Lower leg skin (tissue), 3 donors: ENCODE results near the gene ATN1.

ENCODE experiments used
- POLR2A ChIP-seq, 2 donors: fragments of 450-650 bp; IDR thresholded peaks; one replicate each; pipeline ENCODE4 v1.6.1; 2016 to 2017; ENCODE audit warnings: antibody characterized with exemption in 2 of 2, mild to moderate bottlenecking in 1 of 2, moderate library complexity in 1 of 2
- TF ChIP-seq, protein P1 (sequence below), 3 donors: fragments of 450-650 bp; IDR thresholded peaks; one replicate each; pipeline ENCODE4 v1.5.1; 2016; ENCODE audit warnings: antibody characterized with exemption in 3 of 3, mild to moderate bottlenecking in 3 of 3, moderate library complexity in 2 of 3

DNA sequence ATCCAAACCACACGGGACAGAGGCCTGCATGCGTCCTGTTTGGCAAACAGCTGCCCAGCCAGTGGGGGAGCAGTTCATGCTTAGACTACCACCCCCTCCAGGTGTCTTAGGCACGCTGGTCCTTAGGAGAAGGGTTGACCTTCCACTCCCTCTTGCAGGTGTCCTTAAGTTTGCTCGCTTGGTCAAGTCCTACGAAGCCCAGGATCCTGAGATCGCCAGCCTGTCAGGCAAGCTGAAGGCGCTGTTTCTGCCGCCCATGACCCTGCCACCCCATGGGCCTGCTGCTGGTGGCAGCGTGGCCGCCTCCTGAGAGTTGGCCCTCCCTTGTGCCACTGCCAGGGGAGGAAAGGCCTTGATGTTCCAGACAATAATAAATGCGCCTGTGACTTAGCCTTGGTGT lies 17.9 kb downstream of the ATN1 start:
- TF ChIP-seq, protein P1, sequence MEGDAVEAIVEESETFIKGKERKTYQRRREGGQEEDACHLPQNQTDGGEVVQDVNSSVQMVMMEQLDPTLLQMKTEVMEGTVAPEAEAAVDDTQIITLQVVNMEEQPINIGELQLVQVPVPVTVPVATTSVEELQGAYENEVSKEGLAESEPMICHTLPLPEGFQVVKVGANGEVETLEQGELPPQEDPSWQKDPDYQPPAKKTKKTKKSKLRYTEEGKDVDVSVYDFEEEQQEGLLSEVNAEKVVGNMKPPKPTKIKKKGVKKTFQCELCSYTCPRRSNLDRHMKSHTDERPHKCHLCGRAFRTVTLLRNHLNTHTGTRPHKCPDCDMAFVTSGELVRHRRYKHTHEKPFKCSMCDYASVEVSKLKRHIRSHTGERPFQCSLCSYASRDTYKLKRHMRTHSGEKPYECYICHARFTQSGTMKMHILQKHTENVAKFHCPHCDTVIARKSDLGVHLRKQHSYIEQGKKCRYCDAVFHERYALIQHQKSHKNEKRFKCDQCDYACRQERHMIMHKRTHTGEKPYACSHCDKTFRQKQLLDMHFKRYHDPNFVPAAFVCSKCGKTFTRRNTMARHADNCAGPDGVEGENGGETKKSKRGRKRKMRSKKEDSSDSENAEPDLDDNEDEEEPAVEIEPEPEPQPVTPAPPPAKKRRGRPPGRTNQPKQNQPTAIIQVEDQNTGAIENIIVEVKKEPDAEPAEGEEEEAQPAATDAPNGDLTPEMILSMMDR (IDR thresholded peaks at IDR 0.05): no peak
- TF ChIP-seq POLR2A (IDR thresholded peaks at IDR 0.05): no peak
